ENCODE results near the gene MYL12B.
A peak's percentile ranks its signal among the peaks of the same experiment; 100 is the strongest.

Gene MYL12B

GRCh38 chr18:3248658-3249359 is 13.1 kb upstream of the MYL12B start:
- TF ChIP-seq ZFX (IDR thresholded peaks at IDR 0.05; ENCODE audit: borderline replicate concordance) (no peak), CTCF (IDR thresholded peaks at IDR 0.05) (no peak)
- peak overlapping the region; percentile 89 for H3K27ac ChIP-seq

GRCh38 chr18:3250237-3251107 is 11.5 kb upstream of the MYL12B start:
- H3K27ac ChIP-seq: peak overlapping the region; percentile 16; the same call in 1 of the 2 replicates
- TF ChIP-seq CTCF (IDR thresholded peaks at IDR 0.05) (no peak), ZFX (IDR thresholded peaks at IDR 0.05; ENCODE audit: borderline replicate concordance) (no peak)

- TF ChIP-seq ZFX (IDR thresholded peaks at IDR 0.05; ENCODE audit: borderline replicate concordance) (no peak), CTCF (IDR thresholded peaks at IDR 0.05) (no peak)
- H3K27ac ChIP-seq: no peak overlapping the region
Observed at GRCh38 chr18:3251249-3251962, 10.5 kb upstream of the MYL12B start.

- H3K27ac ChIP-seq: no peak overlapping the region
- TF ChIP-seq ZFX (IDR thresholded peaks at IDR 0.05; ENCODE audit: borderline replicate concordance) (no peak), CTCF (IDR thresholded peaks at IDR 0.05) (no peak)
Observed at GRCh38 chr18:3251963-3252277, 10.0 kb upstream of the MYL12B start.

- no peak for TF ChIP-seq ZFX (IDR thresholded peaks at IDR 0.05; ENCODE audit: borderline replicate concordance)
- no peak for TF ChIP-seq CTCF (IDR thresholded peaks at IDR 0.05)
- H3K27ac ChIP-seq: 0 out of 2 replicates have a peak overlapping the region, but pooled peaks have one; percentile 0
Observed at GRCh38 chr18:3252843-3253242, 9.1 kb upstream of the MYL12B start.

- TF ChIP-seq ZFX (IDR thresholded peaks at IDR 0.05; ENCODE audit: borderline replicate concordance) (no peak), CTCF (IDR thresholded peaks at IDR 0.05) (no peak)
- H3K27ac ChIP-seq: peak overlapping the region; percentile 86
Observed at GRCh38 chr18:3254725-3255124, 7.2 kb upstream of the MYL12B start.

All from 22Rv1 (cell line).